Activated CD8-positive, alpha-beta memory T cell treated with anti-CD3 and anti-CD28 coated beads, Interleukin-2, amount 10 ng/mL, durations not matched to agents 7 days and 5 days (primary cell): ENCODE results near the gene SLC14A1. TPM values are rescaled to one million over a fixed set of nuclear protein-coding genes. Genes with fewer than 3 reads are reported as not detected.

Experiments used
- ATAC-seq: fragments of 150-1000 bp; cut with Tn5 transposase; one replicate; pipeline ENCODE4 v1.10.0; 2021; ENCODE audit warnings: moderate library complexity
- CTCF ChIA-PET: fragments of 350-600 bp; sonication (Branson Sonifier 250); formaldehyde crosslinking; loops from one replicate; lab custom pipeline; 2021; ENCODE audit warnings: antibody characterized with exemption; lab: Charles Lee
- DNase-seq: peaks from one replicate; pipeline ENCODE4 v3.0.0-alpha.2; 2020
- H3K27ac Mint-ChIP-seq: one replicate; pipeline ENCODE4 v1.8.0; 2021; ENCODE audit warnings: mild to moderate bottlenecking, mixed read lengths
- H3K27me3 Mint-ChIP-seq: one replicate; pipeline ENCODE4 v1.8.0; 2021; ENCODE audit warnings: mixed read lengths
- H3K36me3 Mint-ChIP-seq: one replicate; pipeline ENCODE4 v1.8.0; 2021; ENCODE audit warnings: mild to moderate bottlenecking, mixed read lengths
- H3K4me1 Mint-ChIP-seq: one replicate; pipeline ENCODE4 v1.8.0; 2021; ENCODE audit warnings: mixed read lengths
- H3K4me3 Mint-ChIP-seq: one replicate; pipeline ENCODE4 v1.8.0; 2021; ENCODE audit warnings: mild to moderate bottlenecking, moderate library complexity, mixed read lengths
- H3K9me3 Mint-ChIP-seq: one replicate; pipeline ENCODE4 v1.8.0; 2022; ENCODE audit warnings: low read depth, mixed read lengths
- total RNA-seq, 2 experiments: library from RNA; stranded (reverse); gene quantifications; one replicate each; pipeline ENCODE4 v1.2.3, GENCODE V29; 2021

SLC14A1 gene
- total RNA-seq, 2 experiments from 2014 or later = 6.8 to 14.8 TPM

DNA sequence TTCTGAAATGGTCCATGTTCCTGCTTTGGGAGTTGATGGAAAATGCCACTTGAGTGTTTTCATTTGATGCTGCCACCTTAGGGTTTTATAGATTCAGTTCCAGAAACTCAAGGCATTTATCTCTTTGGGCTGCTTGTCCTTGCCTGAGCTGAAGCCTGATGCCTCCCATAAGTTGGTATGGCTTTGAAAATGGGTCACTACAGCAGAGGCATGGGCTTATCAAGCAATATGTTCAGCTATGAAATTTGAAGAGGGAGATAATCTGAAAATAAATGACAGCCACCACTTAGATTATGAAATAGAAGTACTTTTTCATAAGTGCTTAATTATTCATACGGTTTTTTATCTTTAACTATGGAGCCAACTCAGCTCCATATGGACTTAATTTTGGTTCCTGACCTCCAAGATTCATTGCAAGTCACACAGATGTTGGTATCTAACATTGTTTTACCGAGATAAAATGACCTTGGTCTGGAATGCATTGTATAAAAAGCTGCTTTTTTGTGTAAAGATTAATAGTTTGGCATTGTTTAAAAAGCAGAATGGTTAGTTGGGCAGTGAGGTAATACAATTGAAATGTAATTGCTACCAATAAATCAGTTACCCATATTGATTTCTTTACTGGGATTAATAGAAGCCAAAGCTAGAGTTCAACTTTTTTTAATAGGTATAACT lies 4.5 kb downstream of the SLC14A1 start:
- peaks cover 9% of the 10 kb centered on the region for H3K4me1 Mint-ChIP-seq
- peaks cover 2% of the 10 kb centered on the region for H3K27me3 Mint-ChIP-seq
- CTCF ChIA-PET = interaction anchor here (1.1 to 8.3 kb wide), 2 partner anchors 63 to 78 kb away, joined by 3 to 40 read pairs; no protein-coding TSS in a partner anchor
- no peaks in the 10 kb centered on the region for H3K36me3 Mint-ChIP-seq
- no peak overlapping the region for H3K4me3 Mint-ChIP-seq
- ATAC-seq = no peak
- no peak overlapping the region for H3K27ac Mint-ChIP-seq
- H3K9me3 Mint-ChIP-seq = no peaks in the 10 kb centered on the region
- no peak for DNase-seq

DNA sequence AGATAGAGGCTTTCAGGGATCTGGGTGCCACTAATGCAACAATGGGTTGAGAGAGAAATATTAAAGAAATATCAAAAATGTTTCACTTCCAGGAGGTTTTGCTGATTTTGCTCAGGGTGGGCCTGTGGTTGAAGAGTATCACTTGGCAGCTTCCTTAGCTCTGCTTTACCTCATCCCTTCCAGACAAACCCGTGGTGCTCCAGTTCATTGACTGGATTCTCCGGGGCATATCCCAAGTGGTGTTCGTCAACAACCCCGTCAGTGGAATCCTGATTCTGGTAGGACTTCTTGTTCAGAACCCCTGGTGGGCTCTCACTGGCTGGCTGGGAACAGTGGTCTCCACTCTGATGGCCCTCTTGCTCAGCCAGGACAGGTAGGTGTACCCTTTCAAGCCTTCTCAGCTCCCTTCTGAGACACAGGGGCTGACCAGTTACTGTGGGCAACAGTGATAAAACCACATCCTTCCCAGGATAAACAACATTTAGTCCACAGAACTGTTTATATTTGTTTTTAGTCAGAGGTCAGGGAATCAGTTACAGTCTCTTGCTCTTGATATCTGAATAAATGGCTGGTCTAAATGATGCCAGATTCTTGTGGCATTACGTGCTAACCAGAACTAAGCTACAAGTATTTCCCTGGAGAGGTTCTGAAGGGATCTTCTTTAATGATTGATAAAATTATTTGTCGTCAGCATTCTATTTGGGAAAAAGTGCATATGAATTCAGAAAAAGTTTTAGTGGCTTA lies 7.0 kb downstream of the SLC14A1 start:
- Mint-ChIP-seq H3K9me3 (no peaks in the 10 kb centered on the region), H3K36me3 (no peaks in the 10 kb centered on the region), H3K4me1 (peaks cover 6% of the 10 kb centered on the region), H3K27ac (no peak overlapping the region), H3K27me3 (peaks cover 2% of the 10 kb centered on the region), H3K4me3 (no peak overlapping the region)
- no peak for DNase-seq
- no peak for ATAC-seq
- CTCF ChIA-PET = interaction anchor here (1.1 to 1.5 kb wide), 3 partner anchors 10 to 150 kb away, joined by 3 to 5 read pairs (median 3); no protein-coding TSS in a partner anchor

DNA sequence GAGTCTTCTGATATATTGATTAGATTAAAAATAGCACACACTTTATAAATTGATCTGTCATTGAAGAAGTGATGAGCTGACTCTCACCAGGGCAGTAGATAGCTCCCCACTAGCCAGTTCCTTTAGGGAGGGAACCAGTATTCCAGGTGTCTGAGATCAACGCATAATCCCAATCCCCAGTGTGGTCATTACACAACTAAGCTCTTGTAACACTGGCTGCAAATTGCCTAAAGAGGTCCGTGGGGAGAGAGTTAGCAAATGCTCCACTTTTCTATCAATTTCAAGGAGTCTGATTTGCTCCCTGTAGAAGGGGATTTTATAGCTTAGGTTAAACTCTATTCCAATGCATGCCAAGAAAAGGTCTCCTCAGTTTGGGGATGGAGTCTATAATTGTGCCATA lies 7.7 kb downstream of the SLC14A1 start:
- no peak for DNase-seq
- ATAC-seq = no peak
- H3K9me3 Mint-ChIP-seq = no peaks in the 10 kb centered on the region
- CTCF ChIA-PET = interaction anchor here (1.1 to 1.2 kb wide), 2 partner anchors 11 to 149 kb away, joined by 3 read pairs; no protein-coding TSS in a partner anchor
- H3K4me1 Mint-ChIP-seq = peaks cover 4% of the 10 kb centered on the region
- H3K27me3 Mint-ChIP-seq = peaks cover 2% of the 10 kb centered on the region
- no peak overlapping the region for H3K27ac Mint-ChIP-seq
- no peak overlapping the region for H3K4me3 Mint-ChIP-seq
- no peaks in the 10 kb centered on the region for H3K36me3 Mint-ChIP-seq

DNA sequence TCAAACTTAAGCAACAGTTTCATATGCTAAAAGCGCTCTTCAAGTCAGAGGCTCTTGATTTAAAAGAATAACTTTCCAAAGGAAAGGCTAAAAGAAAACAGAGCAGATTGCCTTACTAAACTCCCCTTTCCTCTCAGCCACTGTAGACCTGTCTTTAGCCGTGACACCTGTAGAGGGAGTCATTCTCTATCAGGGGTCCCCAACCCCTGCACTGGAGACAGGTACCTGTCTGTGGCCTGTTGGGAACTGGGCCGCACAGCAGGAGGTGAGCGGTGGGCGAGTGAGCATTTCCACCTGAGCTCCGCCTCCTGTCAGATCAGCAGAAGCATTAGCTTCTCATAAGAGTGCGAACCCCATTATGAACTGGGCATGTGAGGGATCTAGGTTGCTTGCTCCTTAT lies 9.6 kb downstream of the SLC14A1 start:
- peaks cover 4% of the 10 kb centered on the region for H3K4me1 Mint-ChIP-seq
- H3K36me3 Mint-ChIP-seq = no peaks in the 10 kb centered on the region
- CTCF ChIA-PET = no interaction called here
- H3K27ac Mint-ChIP-seq = no peak overlapping the region
- no peaks in the 10 kb centered on the region for H3K9me3 Mint-ChIP-seq
- DNase-seq = no peak
- H3K27me3 Mint-ChIP-seq = peaks cover 2% of the 10 kb centered on the region
- ATAC-seq = no peak
- H3K4me3 Mint-ChIP-seq = no peak overlapping the region

DNA sequence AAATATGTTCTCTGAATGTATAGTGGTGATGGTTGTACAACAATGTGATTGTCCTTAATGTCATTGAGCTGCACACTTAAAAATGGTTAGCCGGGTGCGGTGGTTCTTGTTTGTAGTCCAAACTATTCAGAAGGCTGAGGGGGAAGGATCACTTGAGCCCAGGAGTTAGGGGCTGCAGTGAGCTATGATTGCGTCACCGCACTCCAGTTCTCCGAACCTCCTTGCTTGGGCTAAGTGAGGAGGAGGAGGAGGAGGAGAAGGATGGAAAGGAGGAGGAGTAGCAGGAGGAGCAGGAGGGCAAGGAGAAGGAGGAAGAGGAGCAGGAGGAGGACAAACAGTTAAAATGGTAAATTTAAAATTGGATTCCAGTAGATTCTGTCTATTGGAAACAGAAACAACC lies 10.5 kb downstream of the SLC14A1 start:
- peaks cover 4% of the 10 kb centered on the region for H3K4me1 Mint-ChIP-seq
- H3K27ac Mint-ChIP-seq = no peak overlapping the region

DNA sequence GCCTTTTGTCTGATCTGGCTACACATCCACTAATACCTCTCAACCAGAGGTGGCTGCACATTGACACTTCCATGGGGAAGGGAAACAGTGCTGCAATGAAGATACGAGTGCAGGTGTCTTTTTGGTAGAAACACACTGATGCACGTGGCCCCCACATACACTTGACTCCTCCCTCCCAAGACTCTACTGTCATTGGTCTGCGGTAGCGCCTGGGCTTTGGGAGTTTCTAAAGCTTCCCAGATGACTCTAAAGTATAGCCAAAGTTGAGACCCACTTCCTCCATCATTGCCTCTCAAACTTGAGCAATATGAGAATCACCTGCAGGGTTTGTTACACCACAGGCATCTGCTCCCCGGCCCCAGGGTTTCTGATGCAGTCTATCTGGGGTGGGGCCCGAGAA lies 11.0 kb downstream of the SLC14A1 start:
- DNase-seq (no peak), ATAC-seq (no peak)
- Mint-ChIP-seq H3K9me3 (no peaks in the 10 kb centered on the region), H3K4me1 (peaks cover 4% of the 10 kb centered on the region), H3K27ac (no peak overlapping the region), H3K27me3 (no peaks in the 10 kb centered on the region), H3K36me3 (no peaks in the 10 kb centered on the region), H3K4me3 (no peak overlapping the region)
- CTCF ChIA-PET = interaction anchor here (0.9 kb wide), 1 partner anchor 9 kb away, joined by 3 read pairs; no protein-coding TSS in a partner anchor

More for the DNA sequence above, 10.5 kb downstream of the SLC14A1 start:
- H3K4me3 Mint-ChIP-seq = no peak overlapping the region
- CTCF ChIA-PET = interaction anchor here (0.9 kb wide), 1 partner anchor 8 kb away, joined by 3 read pairs; no protein-coding TSS in a partner anchor
- H3K36me3 Mint-ChIP-seq = no peaks in the 10 kb centered on the region
- no peaks in the 10 kb centered on the region for H3K9me3 Mint-ChIP-seq
- no peak for ATAC-seq
- DNase-seq = no peak
- H3K27me3 Mint-ChIP-seq = no peaks in the 10 kb centered on the region

DNA sequence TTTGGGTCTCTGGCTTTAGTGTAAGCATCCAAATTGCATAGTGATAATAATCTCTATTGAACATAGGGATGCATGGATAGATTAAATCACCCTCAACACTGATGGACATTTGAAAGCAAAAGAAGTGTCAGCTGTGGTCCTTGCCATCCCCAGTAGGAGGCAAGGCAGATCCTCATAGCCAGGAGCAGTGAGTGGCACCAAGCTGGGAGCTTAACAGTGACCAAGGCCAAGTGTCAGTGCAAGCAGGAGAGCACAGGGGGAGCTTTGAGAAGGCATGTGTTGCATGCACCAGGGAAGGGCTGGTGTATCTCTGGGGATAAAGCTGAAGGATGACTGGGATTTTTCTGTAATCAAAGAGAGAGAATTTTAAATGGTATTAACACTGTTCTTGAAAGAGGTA lies 14.7 kb downstream of the SLC14A1 start:
- Mint-ChIP-seq H3K27ac (no peak overlapping the region), H3K36me3 (no peaks in the 10 kb centered on the region), H3K9me3 (no peaks in the 10 kb centered on the region), H3K4me1 (no peaks in the 10 kb centered on the region), H3K27me3 (no peaks in the 10 kb centered on the region), H3K4me3 (no peak overlapping the region)
- DNase-seq = no peak
- no peak for ATAC-seq
- CTCF ChIA-PET = interaction anchor here (0.9 kb wide), 1 partner anchor 142 kb away, joined by 3 read pairs; no protein-coding TSS in a partner anchor

DNA sequence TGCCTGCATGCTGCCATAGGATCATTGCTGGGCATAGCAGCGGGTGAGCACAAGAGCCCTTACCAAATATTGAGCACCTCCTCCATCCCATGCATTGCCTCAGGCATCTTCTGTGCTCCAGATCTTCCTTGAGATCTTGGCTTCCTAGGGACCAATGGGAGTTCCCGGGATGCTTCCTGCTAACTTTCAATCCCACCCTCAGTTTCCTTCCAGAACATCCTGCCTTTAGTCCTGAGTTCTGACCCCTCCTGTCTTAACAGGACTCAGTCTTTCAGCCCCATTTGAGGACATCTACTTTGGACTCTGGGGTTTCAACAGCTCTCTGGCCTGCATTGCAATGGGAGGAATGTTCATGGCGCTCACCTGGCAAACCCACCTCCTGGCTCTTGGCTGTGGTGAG lies 15.3 kb downstream of the SLC14A1 start:
- H3K4me1 Mint-ChIP-seq = no peaks in the 10 kb centered on the region
- CTCF ChIA-PET = no interaction called here
- no peak overlapping the region for H3K4me3 Mint-ChIP-seq
- no peak overlapping the region for H3K27ac Mint-ChIP-seq
- H3K27me3 Mint-ChIP-seq = no peaks in the 10 kb centered on the region
- ATAC-seq (no peak), DNase-seq (no peak)
- H3K9me3 Mint-ChIP-seq = no peaks in the 10 kb centered on the region
- H3K36me3 Mint-ChIP-seq = no peaks in the 10 kb centered on the region

DNA sequence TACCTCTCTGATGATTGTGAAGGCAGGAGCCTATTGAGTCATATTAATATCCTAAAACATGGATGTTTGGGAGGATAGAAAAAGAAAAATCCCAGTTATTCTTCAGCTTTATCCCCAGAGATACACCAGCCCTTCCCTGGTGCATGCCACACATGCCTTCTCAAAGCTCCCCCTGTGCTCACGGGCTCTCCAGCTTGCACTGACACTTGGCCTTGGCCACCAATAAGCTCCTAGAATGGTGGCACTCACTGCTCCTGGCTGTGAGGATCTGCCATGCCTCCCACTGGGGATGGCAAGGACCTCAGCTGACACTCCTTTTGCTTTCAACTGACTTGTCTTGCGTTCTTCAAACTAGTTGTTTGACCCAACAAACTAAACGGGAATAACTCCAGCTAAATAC lies 15.9 kb downstream of the SLC14A1 start:
- H3K27ac Mint-ChIP-seq = no peak overlapping the region
- no peaks in the 10 kb centered on the region for H3K27me3 Mint-ChIP-seq
- ATAC-seq = no peak
- H3K9me3 Mint-ChIP-seq = no peaks in the 10 kb centered on the region
- no peak for DNase-seq
- no peaks in the 10 kb centered on the region for H3K4me1 Mint-ChIP-seq
- CTCF ChIA-PET = no interaction called here
- no peak overlapping the region for H3K4me3 Mint-ChIP-seq
- H3K36me3 Mint-ChIP-seq = no peaks in the 10 kb centered on the region

DNA sequence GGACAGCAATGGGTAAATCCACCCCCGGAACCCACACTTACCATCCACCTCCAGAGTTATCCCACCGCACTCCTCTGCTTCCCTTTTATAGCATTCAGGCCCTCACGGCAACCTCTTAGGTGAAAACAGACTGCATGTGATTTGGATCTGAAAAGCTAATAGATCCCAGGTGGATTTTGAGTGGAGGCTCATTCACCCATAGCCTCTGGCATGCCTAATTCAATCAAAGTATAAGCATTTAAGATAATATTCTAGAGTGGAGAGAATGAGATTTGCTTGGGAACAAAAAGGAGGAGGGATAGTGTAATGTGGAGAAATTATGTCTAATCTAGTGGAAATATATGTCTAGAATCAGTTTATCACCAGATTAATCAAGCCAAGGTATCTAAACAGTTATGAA lies 17.1 kb downstream of the SLC14A1 start:
- Mint-ChIP-seq H3K27ac (no peak overlapping the region), H3K36me3 (no peaks in the 10 kb centered on the region), H3K27me3 (no peaks in the 10 kb centered on the region), H3K4me3 (no peak overlapping the region), H3K4me1 (no peaks in the 10 kb centered on the region), H3K9me3 (no peaks in the 10 kb centered on the region)
- ATAC-seq = no peak
- CTCF ChIA-PET = no interaction called here
- DNase-seq = no peak

DNA sequence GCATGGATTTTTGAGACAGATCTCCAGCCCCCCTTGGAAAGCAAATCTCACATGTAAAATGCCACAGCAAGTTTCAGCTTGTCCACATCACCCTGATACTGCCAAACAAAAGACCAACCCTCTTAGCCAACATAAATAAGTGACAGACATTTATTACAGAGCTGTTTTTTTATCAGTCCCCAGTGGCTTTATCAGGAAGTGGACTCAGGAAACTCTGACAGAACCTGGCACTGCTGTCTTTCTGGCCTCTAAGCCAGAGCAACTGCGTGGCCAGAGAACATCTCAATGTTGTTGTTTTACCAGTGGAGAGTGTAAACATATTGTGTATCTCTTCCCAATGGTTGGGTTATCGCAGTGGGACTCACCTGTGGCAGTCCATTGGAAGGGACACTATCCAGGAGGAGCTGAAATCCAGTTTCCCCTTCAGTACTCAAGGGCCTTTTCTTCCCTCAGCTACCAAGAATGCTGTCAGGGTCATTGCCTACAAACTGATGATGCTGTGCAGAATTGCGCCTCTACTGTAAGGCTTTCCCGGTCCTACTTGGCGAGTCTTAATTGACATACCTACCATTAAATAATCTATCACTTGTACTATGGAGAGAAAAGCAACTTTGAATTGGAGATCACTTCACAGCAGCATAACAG lies 22.0 kb downstream of the SLC14A1 start:
- Mint-ChIP-seq H3K27me3 (no peaks in the 10 kb centered on the region), H3K9me3 (no peaks in the 10 kb centered on the region), H3K27ac (no peak overlapping the region), H3K4me3 (no peak overlapping the region), H3K36me3 (no peaks in the 10 kb centered on the region), H3K4me1 (no peaks in the 10 kb centered on the region)
- CTCF ChIA-PET = no interaction called here
- ATAC-seq = no peak
- DNase-seq = no peak

DNA sequence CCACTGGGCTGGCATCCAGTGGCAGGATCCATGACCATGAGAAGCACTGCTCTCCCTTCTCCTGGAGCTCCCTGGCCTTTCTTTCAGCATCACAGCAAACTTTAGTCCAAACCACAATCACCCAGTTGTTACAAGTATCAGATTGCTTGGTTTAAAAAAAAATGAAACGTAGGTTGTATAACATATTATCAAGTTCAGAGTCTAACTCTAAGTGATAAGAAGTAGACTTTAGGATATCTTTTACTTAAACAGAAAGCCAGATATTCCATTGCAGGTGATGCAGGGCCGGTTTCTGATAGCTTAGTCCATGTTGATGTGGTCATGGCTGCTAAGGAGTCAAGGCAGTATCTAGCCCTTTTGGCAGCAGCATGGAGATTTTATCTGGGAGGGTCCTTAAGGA lies 24.5 kb downstream of the SLC14A1 start:
- CTCF ChIA-PET = no interaction called here
- no peak for DNase-seq
- Mint-ChIP-seq H3K4me3 (no peak overlapping the region), H3K4me1 (no peaks in the 10 kb centered on the region), H3K9me3 (no peaks in the 10 kb centered on the region), H3K27ac (no peak overlapping the region), H3K27me3 (no peaks in the 10 kb centered on the region), H3K36me3 (no peaks in the 10 kb centered on the region)
- no peak for ATAC-seq

DNA sequence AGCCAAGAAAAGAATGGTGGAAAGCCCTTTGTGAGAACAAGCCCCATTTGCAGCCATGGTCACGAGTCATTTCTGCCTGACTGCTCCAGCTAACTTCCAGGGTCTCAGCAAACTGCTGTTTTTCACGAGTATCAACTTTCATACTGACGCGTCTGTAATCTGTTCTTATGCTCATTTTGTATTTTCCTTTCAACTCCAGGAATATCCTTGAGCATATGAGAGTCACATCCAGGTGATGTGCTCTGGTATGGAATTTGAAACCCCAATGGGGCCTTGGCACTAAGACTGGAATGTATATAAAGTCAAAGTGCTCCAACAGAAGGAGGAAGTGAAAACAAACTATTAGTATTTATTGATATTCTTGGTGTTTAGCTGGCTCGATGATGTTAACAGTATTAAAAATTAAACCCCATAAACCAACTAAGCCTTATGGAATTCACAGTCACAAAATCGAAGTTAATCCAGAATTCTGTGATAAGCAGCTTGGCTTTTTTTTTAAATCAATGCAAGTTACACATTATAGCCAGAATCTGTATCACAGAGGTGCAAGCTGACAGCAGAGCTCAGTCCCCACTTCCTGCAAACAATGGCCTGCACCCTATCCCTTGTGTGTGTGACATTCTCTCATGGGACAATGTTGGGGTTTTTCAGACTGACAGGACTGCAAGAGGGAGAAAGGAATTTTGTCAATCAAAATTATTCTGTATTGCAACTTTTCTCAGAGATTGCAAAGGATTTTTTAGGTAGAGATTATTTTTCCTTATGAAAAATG lies 26.1 kb downstream of the SLC14A1 start:
- H3K27ac Mint-ChIP-seq = no peak overlapping the region
- CTCF ChIA-PET = interaction anchor here (1.9 kb wide), 1 partner anchor 129 kb away, joined by 5 read pairs; no protein-coding TSS in a partner anchor
- no peak overlapping the region for H3K4me3 Mint-ChIP-seq
- H3K27me3 Mint-ChIP-seq = peaks cover 2% of the 10 kb centered on the region
- DNase-seq (no peak), ATAC-seq (no peak)
- peaks cover 3% of the 10 kb centered on the region for H3K4me1 Mint-ChIP-seq
- H3K36me3 Mint-ChIP-seq = no peaks in the 10 kb centered on the region
- H3K9me3 Mint-ChIP-seq = no peaks in the 10 kb centered on the region
